Adipose tissue (tissue), 3 donors: ENCODE measurements around the gene FAM107A. TPM values are rescaled to one million over a fixed set of nuclear protein-coding genes. Genes with fewer than 3 reads are reported as not detected.

Source experiments
- H3K27ac ChIP-seq: one replicate; pipeline ENCODE4 v1.5.1; 2013; ENCODE audit warnings: low read depth, low read length
- WGBS, 3 donors: extraction: QIAGEN DNeasy Blood & Tissue Kit; methylation state at CpG; one replicate each; pipeline ENCODE4 v1.1.7; 2013; 5-methylcytosine and 5-hydroxymethylcytosine counted together
- polyA plus RNA-seq, 3 donors: library from polyadenylated mRNA; stranded (reverse); fragments of 200-250 nt; gene quantifications; one replicate each; pipeline ENCODE4 v1.2.3, GENCODE V29; 2013
- donor health status: healthy with polysubstance abuse.
- donor health status: Bipolar disorder and iron deficiency.
- donor health status: healthy.

FAM107A gene
- polyA plus RNA-seq, 3 donors, result 10.5 to 61.3 (median 60.3) TPM

- 96 to 97% (median 96%) methylated on average over 7 of the region's 7 CpGs for WGBS, 3 donors
Observed at GRCh38 chr3:58572634-58573230, 4.5 kb downstream of the FAM107A start.

GRCh38 chr3:58572013-58572633, 5.1 kb downstream of the FAM107A start:
- WGBS, 3 donors, result 88 to 93% (median 90%) methylated on average over 13 of the region's 13 CpGs
- H3K27ac ChIP-seq, result no peak overlapping the region

More at GRCh38 chr3:58572634-58573230, 4.5 kb downstream of the FAM107A start:
- no peak overlapping the region for H3K27ac ChIP-seq

DNA sequence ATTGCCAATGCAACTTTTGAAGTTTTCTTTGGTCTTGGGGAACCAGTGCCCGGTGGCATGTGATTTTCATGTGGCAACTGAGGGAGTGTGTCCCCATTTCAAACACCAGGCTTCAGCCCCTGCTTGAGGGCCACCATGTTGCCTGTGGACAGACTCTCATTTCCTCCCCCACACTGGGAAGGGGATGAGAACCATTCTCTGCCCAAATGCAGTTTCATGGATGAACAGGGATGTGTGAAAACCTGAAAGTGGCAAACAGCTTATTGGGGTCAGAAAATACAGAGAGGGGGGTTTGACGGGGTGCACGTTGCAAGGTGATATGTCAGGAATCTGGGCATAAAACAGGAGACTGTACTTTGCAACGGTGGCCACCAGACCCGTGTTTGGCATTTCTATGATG, 6.3 kb downstream of the FAM107A start:
- H3K27ac ChIP-seq, result no peak overlapping the region
- WGBS, 3 donors, result 85 to 95% (median 90%) methylated on average over 5 of the region's 5 CpGs

DNA sequence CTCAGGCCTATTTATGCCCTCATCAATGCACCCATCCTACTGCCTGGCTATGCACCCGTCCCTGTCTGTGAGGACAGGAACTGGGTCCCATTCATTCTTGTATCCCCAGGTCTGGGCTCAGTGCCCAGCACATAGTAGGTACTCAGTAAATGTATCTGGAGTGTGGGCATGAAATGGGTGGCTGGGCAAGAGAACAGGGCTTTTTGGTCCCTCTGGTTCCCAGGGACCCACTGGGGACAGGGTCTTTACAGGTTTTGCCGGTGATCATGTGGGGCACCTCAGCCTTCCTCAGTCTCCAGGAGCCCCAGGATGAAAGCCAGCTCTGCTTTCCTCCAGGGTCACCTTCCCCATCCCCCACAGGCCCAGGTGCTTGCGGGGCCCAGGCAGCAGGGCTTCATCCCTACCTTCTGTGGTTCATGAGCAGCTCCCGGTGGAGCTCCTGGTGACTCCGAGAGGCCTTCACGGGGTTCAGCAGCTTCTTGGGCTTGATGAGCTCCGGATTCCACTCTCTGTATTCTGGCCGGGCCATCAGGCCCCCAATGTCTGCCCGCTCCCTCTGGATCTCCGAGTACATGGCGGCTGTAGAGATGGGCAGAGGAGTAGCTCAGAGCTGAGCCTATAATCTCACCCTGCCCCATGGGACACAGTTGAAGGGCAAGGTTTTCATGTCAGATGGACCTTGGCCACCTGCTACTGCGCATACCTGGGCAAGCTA, 7.7 kb downstream of the FAM107A start:
- 90 to 94% (median 91%) methylated on average over 12 of the region's 12 CpGs for WGBS, 3 donors
- no peak overlapping the region for H3K27ac ChIP-seq

- no peak overlapping the region for H3K27ac ChIP-seq
Observed at GRCh38 chr3:58568572-58569286, 8.5 kb downstream of the FAM107A start.

DNA sequence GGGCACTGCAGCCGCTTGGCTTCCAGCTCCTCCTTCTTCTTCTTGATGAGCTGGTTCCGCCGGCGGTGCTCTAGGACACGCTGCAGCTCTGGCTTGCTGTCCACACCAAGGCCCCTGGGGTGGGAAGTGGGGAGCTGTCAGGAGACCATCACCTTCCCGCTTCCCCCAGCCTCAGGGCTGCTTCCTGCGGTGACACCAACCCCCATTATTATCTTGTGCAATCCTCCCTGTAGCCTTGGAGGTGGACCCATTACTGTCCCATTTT, 10.0 kb downstream of the FAM107A start:
- WGBS, 3 donors, result 88 to 91% (median 90%) methylated on average over 7 of the region's 7 CpGs
- no peak overlapping the region for H3K27ac ChIP-seq

More at GRCh38 chr3:58568572-58569286, 8.5 kb downstream of the FAM107A start:
- WGBS, 3 donors, result 24 to 29% (median 26%) methylated on average over 17 of the region's 17 CpGs

GRCh38 chr3:58566398-58567250, 10.6 kb downstream of the FAM107A start:
- H3K27ac ChIP-seq, result no peak overlapping the region
- WGBS, 3 donors, result 80 to 88% (median 82%) methylated on average over 9 of the region's 9 CpGs

DNA sequence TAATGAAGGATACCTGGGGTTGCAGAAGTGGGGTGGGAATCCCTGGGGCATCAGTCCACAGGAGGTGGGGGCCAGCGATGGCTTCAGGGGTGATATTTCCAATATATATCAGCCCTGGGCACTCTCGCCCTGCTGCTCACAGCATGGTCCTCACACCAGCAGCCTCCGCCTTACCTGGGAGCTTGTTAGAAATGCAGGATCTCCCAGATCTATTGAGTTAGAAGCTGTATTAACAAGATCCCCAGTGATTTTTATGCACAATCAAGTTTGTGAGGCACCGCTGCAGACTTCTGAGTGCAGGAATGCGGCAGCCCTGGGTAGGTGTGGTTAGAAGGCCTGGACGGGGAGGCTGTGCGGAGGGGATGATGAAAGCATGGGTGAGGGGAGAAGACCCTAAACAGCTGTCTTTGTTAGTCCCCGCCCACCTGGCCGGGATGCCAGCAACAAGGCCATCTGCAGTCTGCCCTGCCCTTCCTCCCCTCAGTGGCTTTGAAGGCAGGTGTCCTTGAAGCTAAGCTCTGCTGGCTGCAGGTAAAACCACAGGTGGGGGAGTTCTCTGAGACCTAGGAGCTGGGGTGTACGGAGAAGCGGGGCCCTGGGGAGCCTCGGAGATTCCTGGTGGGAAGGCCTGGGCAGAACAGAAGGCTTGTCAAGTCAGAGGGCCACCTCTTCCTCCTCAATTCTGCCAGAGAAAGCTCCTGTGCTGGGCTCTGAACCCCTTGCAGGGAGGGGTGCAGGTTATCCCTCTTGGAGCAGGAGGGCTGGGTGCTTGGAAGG, 11.4 kb downstream of the FAM107A start:
- 46 to 91% (median 91%) methylated on average over 12 of the region's 12 CpGs for WGBS, 3 donors

GRCh38 chr3:58564456-58565160, 12.6 kb downstream of the FAM107A start:
- WGBS, 3 donors, result 73 to 82% (median 81%) methylated on average over 13 of the region's 13 CpGs
- no peak overlapping the region for H3K27ac ChIP-seq

More for the DNA sequence above, 11.4 kb downstream of the FAM107A start:
- H3K27ac ChIP-seq, result no peak overlapping the region

DNA sequence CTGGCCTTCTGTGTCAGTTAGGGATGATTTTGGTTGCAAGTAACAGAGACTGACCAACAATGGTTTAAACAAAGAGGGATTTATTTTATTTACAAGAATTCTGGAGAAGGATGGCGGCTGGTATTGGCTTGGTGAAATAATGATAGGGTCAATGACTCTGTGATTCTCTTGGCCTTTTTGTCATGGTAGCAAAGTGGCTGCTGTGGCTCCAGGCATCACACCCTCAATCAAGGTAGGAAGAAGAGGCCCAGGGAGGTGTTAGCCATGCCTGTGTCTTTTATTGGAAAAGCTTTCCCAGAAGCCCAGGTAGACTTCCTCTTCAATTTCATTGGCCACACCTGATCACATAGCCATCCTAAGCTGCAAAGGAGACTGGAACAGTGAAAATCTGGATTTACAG, 13.1 kb downstream of the FAM107A start:
- H3K27ac ChIP-seq, result no peak overlapping the region
- WGBS, 3 donors, result 92 to 100% (median 97%) methylated on average over 1 of the region's 1 CpG

DNA sequence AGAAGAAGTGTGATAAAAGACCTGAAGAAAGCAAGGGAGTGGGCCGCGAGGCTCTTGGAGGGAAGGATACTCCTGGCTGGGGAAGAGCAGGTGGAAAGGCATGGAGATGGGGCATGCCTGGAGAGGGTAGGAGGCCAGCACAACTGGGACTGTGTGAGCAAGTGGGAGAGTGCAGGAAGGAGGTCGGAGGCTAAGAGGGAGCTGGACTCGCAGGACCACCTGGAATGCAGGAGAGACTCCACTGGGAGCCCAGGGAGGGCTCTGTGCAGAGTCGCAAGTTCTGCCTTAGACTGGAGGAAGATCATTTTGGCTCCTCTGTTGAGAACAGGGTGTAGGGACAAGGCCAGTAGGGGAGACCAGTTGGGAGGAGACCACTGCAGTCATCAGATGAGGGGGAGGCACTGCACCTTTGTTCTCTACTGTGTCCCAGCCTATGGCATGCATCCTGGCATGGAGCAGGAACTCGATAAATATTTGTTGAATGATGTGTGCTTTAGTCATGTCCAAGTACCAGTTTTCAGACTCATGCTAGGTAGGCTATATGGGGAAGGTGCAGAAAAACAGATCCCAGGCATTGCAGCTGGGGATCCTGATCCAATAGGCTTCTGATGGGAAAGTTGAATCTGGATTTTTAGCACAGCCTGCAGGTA, 13.7 kb downstream of the FAM107A start:
- H3K27ac ChIP-seq, result no peak overlapping the region
- 88 to 95% (median 94%) methylated on average over 6 of the region's 6 CpGs for WGBS, 3 donors

DNA sequence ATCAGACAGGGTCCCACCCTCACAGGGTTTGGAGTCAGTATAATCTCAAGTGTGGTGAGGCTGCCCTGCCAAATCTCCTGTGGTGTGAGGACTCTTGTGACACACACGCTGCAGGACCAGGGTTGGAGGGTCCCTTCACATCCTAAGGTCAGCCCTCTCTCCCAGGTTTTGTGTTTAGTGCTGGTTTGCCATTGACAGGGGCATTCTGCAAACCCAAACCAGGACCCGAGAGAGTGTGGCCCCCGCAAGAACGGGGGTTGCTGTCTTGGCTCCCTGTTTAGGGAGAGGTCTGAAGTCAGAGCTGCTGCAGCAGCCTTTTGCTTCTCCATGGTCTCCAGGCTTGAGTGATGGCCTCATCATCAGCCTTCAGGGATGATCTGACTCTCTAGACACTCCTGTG, 14.7 kb downstream of the FAM107A start:
- H3K27ac ChIP-seq, result no peak overlapping the region
- WGBS, 3 donors, result 88 to 93% (median 92%) methylated on average over 4 of the region's 4 CpGs

GRCh38 chr3:58560771-58561311, 16.4 kb downstream of the FAM107A start:
- WGBS, 3 donors, result 72 to 76% (median 76%) methylated on average over 12 of the region's 12 CpGs
- no peak overlapping the region for H3K27ac ChIP-seq

- WGBS, 3 donors, result 94 to 100% (median 96%) methylated on average over 5 of the region's 5 CpGs
- no peak overlapping the region for H3K27ac ChIP-seq
Observed at GRCh38 chr3:58559586-58559985, 17.6 kb downstream of the FAM107A start.

DNA sequence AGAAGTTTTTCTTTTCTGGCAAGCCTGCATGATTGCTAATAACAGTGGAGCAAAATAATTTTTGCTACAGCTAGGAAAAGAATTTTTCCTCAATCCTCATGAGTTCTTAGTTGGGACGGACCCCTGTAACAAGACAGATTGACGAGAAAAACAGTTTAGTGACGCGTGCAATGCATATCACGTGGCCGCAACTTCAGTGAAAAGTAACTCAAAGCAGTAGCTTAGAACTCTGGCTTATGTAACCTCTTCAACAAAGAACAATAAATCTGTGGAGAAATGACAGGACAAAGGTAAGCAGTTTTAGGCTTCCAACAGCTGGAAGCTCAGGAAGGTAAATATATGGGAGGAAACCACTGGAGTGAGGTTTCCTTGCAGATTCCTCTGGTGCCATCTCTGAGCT, 19.7 kb downstream of the FAM107A start:
- 79 to 86% (median 82%) methylated on average over 6 of the region's 6 CpGs for WGBS, 3 donors
- H3K27ac ChIP-seq, result no peak overlapping the region

GRCh38 chr3:58556761-58557221, 20.4 kb downstream of the FAM107A start:
- no peak overlapping the region for H3K27ac ChIP-seq
- 39 to 76% (median 53%) methylated on average over 6 of the region's 6 CpGs for WGBS, 3 donors
